NT2/D1 (cell line): ENCODE measurements around the gene WNT3A.

Experiments used
- SUZ12 ChIP-seq: IDR thresholded peaks from 2 replicates; pipeline ENCODE4 v1.6.1; 2011; ENCODE audit not compliant: insufficient read length, insufficient read depth; ENCODE audit errors: extremely low read depth
- YY1 ChIP-seq: IDR thresholded peaks from 2 replicates; pipeline ENCODE4 v1.6.1; 2011; ENCODE audit not compliant: insufficient read length, insufficient read depth

GRCh38 chr1:228090613-228091081, 83.8 kb downstream of the WNT3A start:
- no peak for TF ChIP-seq YY1
- no peak for TF ChIP-seq SUZ12
